GM12878 (cell line): Measurements from ENCODE around the gene MIEN1.

ENCODE experiments used
- EP300 ChIP-seq, 2 experiments: fragments of 150-350 bp in 1 of 2; IDR thresholded peaks; 2 replicates each; pipeline ENCODE4 v1.6.1; 2011 to 2012; ENCODE audit warnings: low read depth in 2 of 2, low read length in 2 of 2, borderline replicate concordance in 1 of 2, improper control_type of control experiment in 1 of 2, inconsistent platforms in 1 of 2; ENCODE audit not compliant: control insufficient read depth in 1 of 2
- FOS ChIP-seq: IDR thresholded peaks from 3 replicates; pipeline ENCODE4 v1.6.1; 2011; ENCODE audit warnings: borderline replicate concordance; ENCODE audit not compliant: insufficient read length; ENCODE audit errors: extremely low read depth
- KDM1A ChIP-seq: fragments of 200-600 bp; sonication (generic); IDR thresholded peaks from 2 replicates; pipeline ENCODE4 v1.6.1; 2016; ENCODE audit warnings: borderline replicate concordance
- MTA2 ChIP-seq: fragments of 450-650 bp; IDR thresholded peaks from 2 replicates; pipeline ENCODE4 v1.6.1; 2016; ENCODE audit warnings: low read depth, mild to moderate bottlenecking, moderate library complexity
- ZNF274 ChIP-seq: IDR thresholded peaks from one replicate; pipeline ENCODE4 v1.8.0; 2011; ENCODE audit not compliant: insufficient read length, insufficient read depth
- TF ChIP-seq, protein P1 (sequence below), 3 experiments: IDR thresholded peaks in 2 of 3; conservative IDR thresholded peaks in 1 of 3; 2 replicates each; pipeline ENCODE4 v1.5.1; 2011; ENCODE audit warnings: low read depth in 3 of 3, low read length in 3 of 3, mild to moderate bottlenecking in 3 of 3, control low read depth in 2 of 3, moderate library complexity in 2 of 3, inconsistent platforms in 1 of 3, mixed read lengths in 1 of 3; ENCODE audit not compliant: control insufficient read depth in 2 of 3, insufficient read depth in 1 of 3; ENCODE audit errors: extremely low read depth in 1 of 3

- TF ChIP-seq, protein P1, sequence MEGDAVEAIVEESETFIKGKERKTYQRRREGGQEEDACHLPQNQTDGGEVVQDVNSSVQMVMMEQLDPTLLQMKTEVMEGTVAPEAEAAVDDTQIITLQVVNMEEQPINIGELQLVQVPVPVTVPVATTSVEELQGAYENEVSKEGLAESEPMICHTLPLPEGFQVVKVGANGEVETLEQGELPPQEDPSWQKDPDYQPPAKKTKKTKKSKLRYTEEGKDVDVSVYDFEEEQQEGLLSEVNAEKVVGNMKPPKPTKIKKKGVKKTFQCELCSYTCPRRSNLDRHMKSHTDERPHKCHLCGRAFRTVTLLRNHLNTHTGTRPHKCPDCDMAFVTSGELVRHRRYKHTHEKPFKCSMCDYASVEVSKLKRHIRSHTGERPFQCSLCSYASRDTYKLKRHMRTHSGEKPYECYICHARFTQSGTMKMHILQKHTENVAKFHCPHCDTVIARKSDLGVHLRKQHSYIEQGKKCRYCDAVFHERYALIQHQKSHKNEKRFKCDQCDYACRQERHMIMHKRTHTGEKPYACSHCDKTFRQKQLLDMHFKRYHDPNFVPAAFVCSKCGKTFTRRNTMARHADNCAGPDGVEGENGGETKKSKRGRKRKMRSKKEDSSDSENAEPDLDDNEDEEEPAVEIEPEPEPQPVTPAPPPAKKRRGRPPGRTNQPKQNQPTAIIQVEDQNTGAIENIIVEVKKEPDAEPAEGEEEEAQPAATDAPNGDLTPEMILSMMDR (IDR thresholded peaks at IDR 0.05 in 2 of 3, conservative IDR thresholded peaks at IDR 0.05 in 1 of 3; ENCODE audit: control insufficient read depth in 2 of 3, extremely low read depth in 1 of 3, insufficient read depth in 1 of 3, low read depth in 3 of 3, low read length in 3 of 3): no peak
- TF ChIP-seq KDM1A (no peak), ZNF274 (no peak), FOS (no peak), EP300 (IDR thresholded peaks at IDR 0.05; ENCODE audit: borderline replicate concordance in 1 of 2, control insufficient read depth in 1 of 2, low read depth in 2 of 2, low read length in 2 of 2) (no peak), MTA2 (no peak)
Measured at GRCh38 chr17:39757176-39757662, 26.9 kb upstream of the MIEN1 start.
